H9 (cell line): ENCODE data around the gene DTNB. TPM values are rescaled to one million over a fixed set of nuclear protein-coding genes. Genes with fewer than 3 reads are reported as not detected.
A peak's percentile ranks its signal among the peaks of the same experiment; 100 is the strongest.

Experiments used
- DNase-seq: peaks from one replicate; pipeline ENCODE4 v3.0.0-alpha.2; 2017
- H2AFZ ChIP-seq: one replicate; pipeline ENCODE4 v1.6.1; 2013; ENCODE audit warnings: mild to moderate bottlenecking, low read length, control low read depth, moderate library complexity
- H2AK5ac ChIP-seq: 2 replicates; pipeline ENCODE4 v1.6.1; 2013; ENCODE audit warnings: low read length, control low read depth, mixed read lengths; ENCODE audit not compliant: insufficient read length
- H2BK120ac ChIP-seq: one replicate; pipeline ENCODE4 v1.6.1; 2013; ENCODE audit warnings: low read depth, mild to moderate bottlenecking, low read length, control low read depth, inconsistent platforms; ENCODE audit not compliant: poor library complexity, severe bottlenecking
- H2BK12ac ChIP-seq: 2 replicates; pipeline ENCODE4 v1.6.1; 2013; ENCODE audit warnings: low read length, control low read depth, mixed read lengths, low read depth; ENCODE audit not compliant: insufficient read length
- H2BK15ac ChIP-seq: 2 replicates; pipeline ENCODE4 v1.6.1; 2013; ENCODE audit warnings: low read depth, low read length, control low read depth
- H2BK20ac ChIP-seq: one replicate; pipeline ENCODE4 v1.6.1; 2013; ENCODE audit warnings: low read depth, mild to moderate bottlenecking, low read length, control low read depth, inconsistent platforms; ENCODE audit not compliant: poor library complexity, severe bottlenecking
- H2BK5ac ChIP-seq: 2 replicates; pipeline ENCODE4 v1.6.1; 2013; ENCODE audit warnings: low read length, control low read depth, mixed read lengths; ENCODE audit not compliant: insufficient read length
- H3K14ac ChIP-seq: 2 replicates; pipeline ENCODE4 v1.6.1; 2013; ENCODE audit warnings: low read length, control low read depth; ENCODE audit not compliant: insufficient read depth
- H3K18ac ChIP-seq: 2 replicates; pipeline ENCODE4 v1.6.1; 2013; ENCODE audit warnings: low read depth, mild to moderate bottlenecking, mixed read lengths, low read length, control low read depth; ENCODE audit not compliant: insufficient read length
- H3K23ac ChIP-seq: 2 replicates; pipeline ENCODE4 v1.6.1; 2013; ENCODE audit warnings: low read length, control low read depth, mixed read lengths, low read depth; ENCODE audit not compliant: insufficient read length
- H3K23me2 ChIP-seq: 2 replicates; pipeline ENCODE4 v1.6.1; 2013; ENCODE audit warnings: low read depth, mild to moderate bottlenecking, mixed read lengths, low read length, control low read depth; ENCODE audit not compliant: insufficient read length, poor library complexity, severe bottlenecking
- H3K27ac ChIP-seq: 2 replicates; pipeline ENCODE4 v1.5.1; 2013; ENCODE audit warnings: low read length, control low read depth, mixed read lengths, low read depth; ENCODE audit not compliant: insufficient read length
- H3K27me3 ChIP-seq: 2 replicates; pipeline ENCODE4 v1.6.1; 2013; ENCODE audit warnings: low read length, control low read depth, inconsistent platforms; ENCODE audit not compliant: insufficient read depth
- H3K4ac ChIP-seq: 2 replicates; pipeline ENCODE4 v1.6.1; 2013; ENCODE audit warnings: low read depth, mild to moderate bottlenecking, control low read depth, inconsistent platforms, low read length, moderate library complexity
- H3K4me1 ChIP-seq: 2 replicates; pipeline ENCODE4 v1.6.1; 2013; ENCODE audit warnings: low read length, control low read depth, inconsistent platforms; ENCODE audit not compliant: insufficient read depth
- H3K4me2 ChIP-seq: 2 replicates; pipeline ENCODE4 v1.6.1; 2013; ENCODE audit warnings: low read length, control low read depth, mixed read lengths; ENCODE audit not compliant: insufficient read length, insufficient read depth
- H3K56ac ChIP-seq: 2 replicates; pipeline ENCODE4 v1.6.1; 2013; ENCODE audit warnings: low read depth, mild to moderate bottlenecking, mixed read lengths, low read length, control low read depth; ENCODE audit not compliant: insufficient read length
- H3K79me1 ChIP-seq: 2 replicates; pipeline ENCODE4 v1.6.1; 2013; ENCODE audit warnings: low read depth, mild to moderate bottlenecking, moderate library complexity, low read length, control low read depth, inconsistent platforms; ENCODE audit not compliant: insufficient read depth, poor library complexity, severe bottlenecking
- H3K79me2 ChIP-seq: 2 replicates; pipeline ENCODE4 v1.6.1; 2013; ENCODE audit warnings: low read length, control low read depth, inconsistent platforms; ENCODE audit not compliant: insufficient read depth
- H3K9ac ChIP-seq: 2 replicates; pipeline ENCODE4 v1.6.1; 2013; ENCODE audit warnings: low read length, control low read depth, mixed read lengths; ENCODE audit not compliant: insufficient read length; ENCODE audit errors: extremely low read depth
- H3K9me3 ChIP-seq: one replicate; pipeline ENCODE4 v1.6.1; 2013; ENCODE audit warnings: low read depth, low read length, inconsistent platforms; ENCODE audit not compliant: control insufficient read depth
- H3T11ph ChIP-seq: one replicate; pipeline ENCODE4 v1.6.1; 2013; ENCODE audit warnings: mild to moderate bottlenecking, low read length, control low read depth, inconsistent platforms
- H4K20me1 ChIP-seq: one replicate; pipeline ENCODE4 v1.6.1; 2013; ENCODE audit not compliant: control insufficient read depth, insufficient read length, insufficient read depth
- H4K5ac ChIP-seq: 2 replicates; pipeline ENCODE4 v1.6.1; 2013; ENCODE audit warnings: low read depth, mild to moderate bottlenecking, mixed read lengths, low read length, control low read depth; ENCODE audit not compliant: insufficient read length
- H4K8ac ChIP-seq: replicated peaks from 2 replicates; pipeline ENCODE4 v1.6.1; 2013; ENCODE audit warnings: low read length, control low read depth, mixed read lengths, low read depth; ENCODE audit not compliant: insufficient read length
- H4K91ac ChIP-seq: 2 replicates; pipeline ENCODE4 v1.6.1; 2013; ENCODE audit warnings: low read depth, mild to moderate bottlenecking, moderate library complexity, mixed read lengths, low read length, control low read depth; ENCODE audit not compliant: insufficient read length
- H3K27ac Mint-ChIP-seq, 3 experiments: 2 replicates in 2 of 3; 3 replicates in 1 of 3; pipeline ENCODE4 v1.8.0; 2020 to 2021; ENCODE audit warnings: mixed read lengths in 3 of 3, mild to moderate bottlenecking in 1 of 3, moderate library complexity in 1 of 3
- H3K27me3 Mint-ChIP-seq: 2 replicates; pipeline ENCODE4 v1.8.0; 2021; ENCODE audit warnings: low read depth, mild to moderate bottlenecking, moderate library complexity, mixed read lengths
- H3K36me3 Mint-ChIP-seq, 3 experiments: 2 replicates in 2 of 3; 3 replicates in 1 of 3; pipeline ENCODE4 v1.8.0; 2020 to 2021; ENCODE audit warnings: low read depth in 3 of 3, mixed read lengths in 3 of 3; ENCODE audit not compliant: insufficient read depth in 1 of 3
- H3K4me1 Mint-ChIP-seq, 2 experiments: 2 replicates each; pipeline ENCODE4 v1.8.0; 2020; ENCODE audit warnings: mixed read lengths in 2 of 2
- H3K4me3 Mint-ChIP-seq, 2 experiments: 2 replicates in 1 of 2; 3 replicates in 1 of 2; pipeline ENCODE4 v1.8.0; 2020 to 2021; ENCODE audit warnings: mild to moderate bottlenecking in 2 of 2, mixed read lengths in 2 of 2, moderate library complexity in 1 of 2
- H3K9me3 Mint-ChIP-seq, 2 experiments: 2 replicates in 1 of 2; 3 replicates in 1 of 2; pipeline ENCODE4 v1.8.0; 2020; ENCODE audit warnings: mild to moderate bottlenecking in 2 of 2, mixed read lengths in 2 of 2, moderate library complexity in 1 of 2
- CTCF ChIP-seq: fragments of 200-600 bp; sonication (generic); conservative IDR thresholded peaks from 3 replicates; pipeline ENCODE4 v1.8.0; 2021; ENCODE audit warnings: antibody characterized with exemption, mild to moderate bottlenecking
- WGBS: extraction: QIAGEN DNeasy Blood & Tissue Kit; methylation state at CpG from one replicate; pipeline ENCODE4 v1.1.7; 2013; ENCODE audit warnings: missing lambda C conversion rate, low lambda C conversion rate, mixed read lengths; ENCODE audit not compliant: insufficient read length; ENCODE audit errors: extremely low coverage; 5-methylcytosine and 5-hydroxymethylcytosine counted together
- total RNA-seq: library from RNA; stranded (reverse); gene quantifications from 2 replicates; pipeline ENCODE4 v1.2.1, GENCODE V29; 2021

The DTNB gene
- total RNA-seq, 1 experiment from 2014 or later = 26.7 TPM

- Mint-ChIP-seq H3K9me3 (no peaks in the 10 kb centered on the region), H3K4me1 (peaks cover 26 to 28% of the 10 kb centered on the region in 2 experiments), H3K27ac (peak overlapping the region; percentile 20 to 62 (median 23); a peak in 5 of 7 replicates), H3K36me3 (peaks cover 0 to 3% (median 2%) of the 10 kb centered on the region in 3 experiments; a peak in 4 of 7 replicates), H3K4me3 (no peak overlapping the region), H3K27me3 (no peaks in the 10 kb centered on the region)
- no peaks in the 10 kb centered on the region for H3K23me2 ChIP-seq
- H3K4ac ChIP-seq = no peak overlapping the region
- no peak overlapping the region for H2AFZ ChIP-seq
- no peak overlapping the region for H3K9ac ChIP-seq
- H3K79me1 ChIP-seq = no peaks in the 10 kb centered on the region
- H4K8ac ChIP-seq = no peak overlapping the region
- no peak overlapping the region for H3K14ac ChIP-seq
- H4K20me1 ChIP-seq = no peaks in the 10 kb centered on the region
- H3K27me3 ChIP-seq = no peaks in the 10 kb centered on the region
- peaks cover 4% of the 10 kb centered on the region; the same call in 1 of the 2 replicates for H3K4me1 ChIP-seq
- no peak for DNase-seq
- H2BK120ac ChIP-seq = no peak overlapping the region
- H4K91ac ChIP-seq = no peak overlapping the region
- no CpG with 5 or more reads among the region's 10 CpGs for WGBS
- no peak overlapping the region for H2BK5ac ChIP-seq
- H3K18ac ChIP-seq = peak overlapping the region; percentile 17
- H3K4me2 ChIP-seq = no peak overlapping the region
- H3K56ac ChIP-seq = no peak overlapping the region
- no peak for TF ChIP-seq CTCF
- H3K79me2 ChIP-seq = no peaks in the 10 kb centered on the region
- H2BK20ac ChIP-seq = no peak overlapping the region
- H3K23ac ChIP-seq = no peak overlapping the region
- H3K27ac ChIP-seq = no peak overlapping the region
- H3K9me3 ChIP-seq = no peaks in the 10 kb centered on the region
- H2BK15ac ChIP-seq = 0 out of 2 replicates have a peak overlapping the region, but pooled peaks have one; percentile 42
- no peak overlapping the region for H4K5ac ChIP-seq
- H2AK5ac ChIP-seq = no peak overlapping the region
- H2BK12ac ChIP-seq = peak overlapping the region; percentile 71
- H3T11ph ChIP-seq = no peak overlapping the region
Observed at GRCh38 chr2:25559148-25559547, 114.2 kb downstream of the DTNB start.
